H9 (cell line): ENCODE results near the gene MC1R. TPM values are rescaled to one million over a fixed set of nuclear protein-coding genes. Genes with fewer than 3 reads are reported as not detected.

ENCODE experiments used
- DNase-seq: peaks from one replicate; pipeline ENCODE4 v3.0.0-alpha.2; 2017
- H2AFZ ChIP-seq: one replicate; pipeline ENCODE4 v1.6.1; 2013; ENCODE audit warnings: mild to moderate bottlenecking, low read length, control low read depth, moderate library complexity
- H2AK5ac ChIP-seq: 2 replicates; pipeline ENCODE4 v1.6.1; 2013; ENCODE audit warnings: low read length, control low read depth, mixed read lengths; ENCODE audit not compliant: insufficient read length
- H2BK120ac ChIP-seq: one replicate; pipeline ENCODE4 v1.6.1; 2013; ENCODE audit warnings: low read depth, mild to moderate bottlenecking, low read length, control low read depth, inconsistent platforms; ENCODE audit not compliant: poor library complexity, severe bottlenecking
- H2BK12ac ChIP-seq: 2 replicates; pipeline ENCODE4 v1.6.1; 2013; ENCODE audit warnings: low read length, control low read depth, mixed read lengths, low read depth; ENCODE audit not compliant: insufficient read length
- H2BK15ac ChIP-seq: 2 replicates; pipeline ENCODE4 v1.6.1; 2013; ENCODE audit warnings: low read depth, low read length, control low read depth
- H2BK20ac ChIP-seq: one replicate; pipeline ENCODE4 v1.6.1; 2013; ENCODE audit warnings: low read depth, mild to moderate bottlenecking, low read length, control low read depth, inconsistent platforms; ENCODE audit not compliant: poor library complexity, severe bottlenecking
- H2BK5ac ChIP-seq: 2 replicates; pipeline ENCODE4 v1.6.1; 2013; ENCODE audit warnings: low read length, control low read depth, mixed read lengths; ENCODE audit not compliant: insufficient read length
- H3K14ac ChIP-seq: 2 replicates; pipeline ENCODE4 v1.6.1; 2013; ENCODE audit warnings: low read length, control low read depth; ENCODE audit not compliant: insufficient read depth
- H3K18ac ChIP-seq: 2 replicates; pipeline ENCODE4 v1.6.1; 2013; ENCODE audit warnings: low read depth, mild to moderate bottlenecking, mixed read lengths, low read length, control low read depth; ENCODE audit not compliant: insufficient read length
- H3K23ac ChIP-seq: 2 replicates; pipeline ENCODE4 v1.6.1; 2013; ENCODE audit warnings: low read length, control low read depth, mixed read lengths, low read depth; ENCODE audit not compliant: insufficient read length
- H3K23me2 ChIP-seq: 2 replicates; pipeline ENCODE4 v1.6.1; 2013; ENCODE audit warnings: low read depth, mild to moderate bottlenecking, mixed read lengths, low read length, control low read depth; ENCODE audit not compliant: insufficient read length, poor library complexity, severe bottlenecking
- H3K27ac ChIP-seq: 2 replicates; pipeline ENCODE4 v1.5.1; 2013; ENCODE audit warnings: low read length, control low read depth, mixed read lengths, low read depth; ENCODE audit not compliant: insufficient read length
- H3K27me3 ChIP-seq: 2 replicates; pipeline ENCODE4 v1.6.1; 2013; ENCODE audit warnings: low read length, control low read depth, inconsistent platforms; ENCODE audit not compliant: insufficient read depth
- H3K4ac ChIP-seq: 2 replicates; pipeline ENCODE4 v1.6.1; 2013; ENCODE audit warnings: low read depth, mild to moderate bottlenecking, control low read depth, inconsistent platforms, low read length, moderate library complexity
- H3K4me1 ChIP-seq: 2 replicates; pipeline ENCODE4 v1.6.1; 2013; ENCODE audit warnings: low read length, control low read depth, inconsistent platforms; ENCODE audit not compliant: insufficient read depth
- H3K4me2 ChIP-seq: 2 replicates; pipeline ENCODE4 v1.6.1; 2013; ENCODE audit warnings: low read length, control low read depth, mixed read lengths; ENCODE audit not compliant: insufficient read length, insufficient read depth
- H3K56ac ChIP-seq: 2 replicates; pipeline ENCODE4 v1.6.1; 2013; ENCODE audit warnings: low read depth, mild to moderate bottlenecking, mixed read lengths, low read length, control low read depth; ENCODE audit not compliant: insufficient read length
- H3K79me1 ChIP-seq: 2 replicates; pipeline ENCODE4 v1.6.1; 2013; ENCODE audit warnings: low read depth, mild to moderate bottlenecking, moderate library complexity, low read length, control low read depth, inconsistent platforms; ENCODE audit not compliant: insufficient read depth, poor library complexity, severe bottlenecking
- H3K79me2 ChIP-seq: 2 replicates; pipeline ENCODE4 v1.6.1; 2013; ENCODE audit warnings: low read length, control low read depth, inconsistent platforms; ENCODE audit not compliant: insufficient read depth
- H3K9ac ChIP-seq: 2 replicates; pipeline ENCODE4 v1.6.1; 2013; ENCODE audit warnings: low read length, control low read depth, mixed read lengths; ENCODE audit not compliant: insufficient read length; ENCODE audit errors: extremely low read depth
- H3K9me3 ChIP-seq: one replicate; pipeline ENCODE4 v1.6.1; 2013; ENCODE audit warnings: low read depth, low read length, inconsistent platforms; ENCODE audit not compliant: control insufficient read depth
- H3T11ph ChIP-seq: one replicate; pipeline ENCODE4 v1.6.1; 2013; ENCODE audit warnings: mild to moderate bottlenecking, low read length, control low read depth, inconsistent platforms
- H4K20me1 ChIP-seq: one replicate; pipeline ENCODE4 v1.6.1; 2013; ENCODE audit not compliant: control insufficient read depth, insufficient read length, insufficient read depth
- H4K5ac ChIP-seq: 2 replicates; pipeline ENCODE4 v1.6.1; 2013; ENCODE audit warnings: low read depth, mild to moderate bottlenecking, mixed read lengths, low read length, control low read depth; ENCODE audit not compliant: insufficient read length
- H4K8ac ChIP-seq: replicated peaks from 2 replicates; pipeline ENCODE4 v1.6.1; 2013; ENCODE audit warnings: low read length, control low read depth, mixed read lengths, low read depth; ENCODE audit not compliant: insufficient read length
- H4K91ac ChIP-seq: 2 replicates; pipeline ENCODE4 v1.6.1; 2013; ENCODE audit warnings: low read depth, mild to moderate bottlenecking, moderate library complexity, mixed read lengths, low read length, control low read depth; ENCODE audit not compliant: insufficient read length
- H3K27ac Mint-ChIP-seq, 3 experiments: 2 replicates in 2 of 3; 3 replicates in 1 of 3; pipeline ENCODE4 v1.8.0; 2020 to 2021; ENCODE audit warnings: mixed read lengths in 3 of 3, mild to moderate bottlenecking in 1 of 3, moderate library complexity in 1 of 3
- H3K27me3 Mint-ChIP-seq: 2 replicates; pipeline ENCODE4 v1.8.0; 2021; ENCODE audit warnings: low read depth, mild to moderate bottlenecking, moderate library complexity, mixed read lengths
- H3K36me3 Mint-ChIP-seq, 3 experiments: 2 replicates in 2 of 3; 3 replicates in 1 of 3; pipeline ENCODE4 v1.8.0; 2020 to 2021; ENCODE audit warnings: low read depth in 3 of 3, mixed read lengths in 3 of 3; ENCODE audit not compliant: insufficient read depth in 1 of 3
- H3K4me1 Mint-ChIP-seq, 2 experiments: 2 replicates each; pipeline ENCODE4 v1.8.0; 2020; ENCODE audit warnings: mixed read lengths in 2 of 2
- H3K4me3 Mint-ChIP-seq, 2 experiments: 2 replicates in 1 of 2; 3 replicates in 1 of 2; pipeline ENCODE4 v1.8.0; 2020 to 2021; ENCODE audit warnings: mild to moderate bottlenecking in 2 of 2, mixed read lengths in 2 of 2, moderate library complexity in 1 of 2
- H3K9me3 Mint-ChIP-seq, 2 experiments: 2 replicates in 1 of 2; 3 replicates in 1 of 2; pipeline ENCODE4 v1.8.0; 2020; ENCODE audit warnings: mild to moderate bottlenecking in 2 of 2, mixed read lengths in 2 of 2, moderate library complexity in 1 of 2
- WGBS: extraction: QIAGEN DNeasy Blood & Tissue Kit; methylation state at CpG from one replicate; pipeline ENCODE4 v1.1.7; 2013; ENCODE audit warnings: missing lambda C conversion rate, low lambda C conversion rate, mixed read lengths; ENCODE audit not compliant: insufficient read length; ENCODE audit errors: extremely low coverage; 5-methylcytosine and 5-hydroxymethylcytosine counted together
- total RNA-seq: library from RNA; stranded (reverse); gene quantifications from 2 replicates; pipeline ENCODE4 v1.2.1, GENCODE V29; 2021
- TF ChIP-seq, protein P1 (sequence below): fragments of 200-600 bp; sonication (generic); conservative IDR thresholded peaks from 3 replicates; pipeline ENCODE4 v1.8.0; 2021; ENCODE audit warnings: antibody characterized with exemption, mild to moderate bottlenecking

The MC1R gene
- total RNA-seq, 1 experiment from 2014 or later: 4.7 TPM

DNA sequence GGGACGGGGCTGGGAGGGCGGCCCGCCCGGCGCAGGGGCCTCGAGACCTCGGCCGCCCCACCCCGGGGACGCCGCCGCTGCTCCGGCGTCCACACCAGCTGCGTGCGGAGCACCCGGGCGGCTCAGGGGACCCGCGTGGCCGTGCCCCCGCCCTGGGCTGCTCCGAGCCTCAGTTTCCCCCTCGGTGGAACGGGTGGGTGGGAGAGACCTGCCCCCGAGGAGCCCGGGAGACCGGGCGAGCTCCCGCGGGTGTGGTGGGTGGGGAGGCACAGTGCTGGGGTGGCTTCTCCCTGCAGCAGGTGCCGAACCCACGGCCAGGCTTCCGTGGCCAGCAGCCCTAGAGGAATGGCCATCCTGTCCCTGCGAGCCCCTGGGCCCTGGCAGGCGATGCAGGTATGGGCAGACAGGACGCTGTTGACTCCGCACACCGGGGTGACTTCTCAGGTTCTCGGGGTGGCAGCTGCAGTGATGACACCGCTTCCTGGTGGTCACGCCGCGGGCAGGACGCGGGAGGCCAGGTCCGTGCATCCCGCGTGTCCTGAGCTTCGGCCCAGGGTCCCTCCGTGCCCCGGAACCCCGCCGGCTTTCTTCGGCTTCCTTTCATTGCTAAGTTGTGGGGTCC, 30.6 kb downstream of the MC1R start:
- no peak overlapping the region for H2BK20ac ChIP-seq
- H3K9ac ChIP-seq: no peak overlapping the region
- no peak overlapping the region for H3K27ac ChIP-seq
- H3K4me2 ChIP-seq: peak overlapping the region; percentile 22
- no peak overlapping the region for H2BK5ac ChIP-seq
- H3K23me2 ChIP-seq: no peaks in the 10 kb centered on the region
- H3K4me1 Mint-ChIP-seq: peaks cover 0 to 8% of the 10 kb centered on the region in 2 experiments; a peak in 2 of 4 replicates
- peak overlapping the region; percentile 67 to 84 for H3K4me3 Mint-ChIP-seq
- H3K14ac ChIP-seq: peak overlapping the region; percentile 24; the same call in 1 of the 2 replicates
- H3K56ac ChIP-seq: no peak overlapping the region
- H3K23ac ChIP-seq: no peak overlapping the region
- no peak overlapping the region for H2BK120ac ChIP-seq
- no peaks in the 10 kb centered on the region for H3K9me3 ChIP-seq
- H2BK12ac ChIP-seq: no peak overlapping the region
- H3K4ac ChIP-seq: no peak overlapping the region
- no peak overlapping the region for H2AFZ ChIP-seq
- peaks cover 0 to 4% of the 10 kb centered on the region in 2 experiments; a peak in 3 of 5 replicates for H3K9me3 Mint-ChIP-seq
- no peaks in the 10 kb centered on the region for H3K79me1 ChIP-seq
- H3K27me3 ChIP-seq: peaks cover 8% of the 10 kb centered on the region; the same call in 1 of the 2 replicates
- TF ChIP-seq, protein P1, sequence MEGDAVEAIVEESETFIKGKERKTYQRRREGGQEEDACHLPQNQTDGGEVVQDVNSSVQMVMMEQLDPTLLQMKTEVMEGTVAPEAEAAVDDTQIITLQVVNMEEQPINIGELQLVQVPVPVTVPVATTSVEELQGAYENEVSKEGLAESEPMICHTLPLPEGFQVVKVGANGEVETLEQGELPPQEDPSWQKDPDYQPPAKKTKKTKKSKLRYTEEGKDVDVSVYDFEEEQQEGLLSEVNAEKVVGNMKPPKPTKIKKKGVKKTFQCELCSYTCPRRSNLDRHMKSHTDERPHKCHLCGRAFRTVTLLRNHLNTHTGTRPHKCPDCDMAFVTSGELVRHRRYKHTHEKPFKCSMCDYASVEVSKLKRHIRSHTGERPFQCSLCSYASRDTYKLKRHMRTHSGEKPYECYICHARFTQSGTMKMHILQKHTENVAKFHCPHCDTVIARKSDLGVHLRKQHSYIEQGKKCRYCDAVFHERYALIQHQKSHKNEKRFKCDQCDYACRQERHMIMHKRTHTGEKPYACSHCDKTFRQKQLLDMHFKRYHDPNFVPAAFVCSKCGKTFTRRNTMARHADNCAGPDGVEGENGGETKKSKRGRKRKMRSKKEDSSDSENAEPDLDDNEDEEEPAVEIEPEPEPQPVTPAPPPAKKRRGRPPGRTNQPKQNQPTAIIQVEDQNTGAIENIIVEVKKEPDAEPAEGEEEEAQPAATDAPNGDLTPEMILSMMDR: no peak
- DNase-seq: no peak
- H4K91ac ChIP-seq: no peak overlapping the region
- no peaks in the 10 kb centered on the region for H4K20me1 ChIP-seq
- H4K5ac ChIP-seq: no peak overlapping the region
- H3T11ph ChIP-seq: no peak overlapping the region
- peaks cover 0 to under 1% (median 0%) of the 10 kb centered on the region in 3 experiments; a peak in 1 of 7 replicates for H3K36me3 Mint-ChIP-seq
- H3K27ac Mint-ChIP-seq: no peak overlapping the region
- peaks cover 45% of the 10 kb centered on the region for H3K27me3 Mint-ChIP-seq
- no peaks in the 10 kb centered on the region for H3K4me1 ChIP-seq
- no CpG with 5 or more reads among the region's 55 CpGs for WGBS
- no peak overlapping the region for H3K18ac ChIP-seq
- no peak overlapping the region for H2BK15ac ChIP-seq
- H2AK5ac ChIP-seq: no peak overlapping the region
- no peak overlapping the region for H4K8ac ChIP-seq
- H3K79me2 ChIP-seq: no peaks in the 10 kb centered on the region
